ENCODE data around the gene HIGD2B.

DNA sequence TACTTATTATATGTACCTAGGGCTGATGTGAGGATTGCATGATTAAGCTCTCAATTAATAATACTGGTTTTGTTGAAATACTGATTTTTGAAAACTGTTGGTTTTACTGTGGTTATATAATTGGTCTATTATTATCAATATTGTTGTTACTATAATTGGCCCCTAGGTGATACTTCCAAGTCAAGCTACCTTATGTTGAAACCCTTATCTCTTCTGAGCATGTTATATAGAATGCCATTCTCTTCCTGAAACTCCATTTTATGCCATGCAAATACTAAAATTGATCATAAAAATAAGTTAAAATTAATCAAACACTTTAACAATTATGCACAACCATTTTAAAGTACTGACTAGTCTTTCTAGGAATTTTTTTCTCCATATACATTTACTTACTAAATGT lies 46.1 kb upstream of the HIGD2B start:
- TF ChIP-seq, protein P1, sequence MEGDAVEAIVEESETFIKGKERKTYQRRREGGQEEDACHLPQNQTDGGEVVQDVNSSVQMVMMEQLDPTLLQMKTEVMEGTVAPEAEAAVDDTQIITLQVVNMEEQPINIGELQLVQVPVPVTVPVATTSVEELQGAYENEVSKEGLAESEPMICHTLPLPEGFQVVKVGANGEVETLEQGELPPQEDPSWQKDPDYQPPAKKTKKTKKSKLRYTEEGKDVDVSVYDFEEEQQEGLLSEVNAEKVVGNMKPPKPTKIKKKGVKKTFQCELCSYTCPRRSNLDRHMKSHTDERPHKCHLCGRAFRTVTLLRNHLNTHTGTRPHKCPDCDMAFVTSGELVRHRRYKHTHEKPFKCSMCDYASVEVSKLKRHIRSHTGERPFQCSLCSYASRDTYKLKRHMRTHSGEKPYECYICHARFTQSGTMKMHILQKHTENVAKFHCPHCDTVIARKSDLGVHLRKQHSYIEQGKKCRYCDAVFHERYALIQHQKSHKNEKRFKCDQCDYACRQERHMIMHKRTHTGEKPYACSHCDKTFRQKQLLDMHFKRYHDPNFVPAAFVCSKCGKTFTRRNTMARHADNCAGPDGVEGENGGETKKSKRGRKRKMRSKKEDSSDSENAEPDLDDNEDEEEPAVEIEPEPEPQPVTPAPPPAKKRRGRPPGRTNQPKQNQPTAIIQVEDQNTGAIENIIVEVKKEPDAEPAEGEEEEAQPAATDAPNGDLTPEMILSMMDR (IDR thresholded peaks at IDR 0.05), result no peak
- TF ChIP-seq POLR2A (IDR thresholded peaks at IDR 0.05), result no peak

All from adrenal gland (tissue), 5 donors.